GM12878 (cell line): ENCODE measurements around the gene NRM. TPM values are rescaled to one million over a fixed set of nuclear protein-coding genes. Genes with fewer than 3 reads are reported as not detected.

Experiments
- BCLAF1 ChIP-seq: fragments of 450-650 bp; IDR thresholded peaks from 2 replicates; pipeline ENCODE4 v1.6.1; 2017; ENCODE audit warnings: antibody characterized with exemption, mild to moderate bottlenecking, moderate library complexity
- CBX5 ChIP-seq: sonication (generic); IDR thresholded peaks from 2 replicates; pipeline ENCODE4 v1.6.1; 2016; ENCODE audit warnings: low read depth, moderate library complexity, mild to moderate bottlenecking, inconsistent platforms
- CHD1 ChIP-seq: IDR thresholded peaks from 2 replicates; pipeline ENCODE4 v1.6.1; 2012; ENCODE audit warnings: low read depth, low read length, improper control_type of control experiment
- DPF2 ChIP-seq: fragments of 450-650 bp; IDR thresholded peaks from 2 replicates; pipeline ENCODE4 v1.6.1; 2017; ENCODE audit warnings: mild to moderate bottlenecking
- EP300 ChIP-seq, 2 experiments: fragments of 150-350 bp in 1 of 2; IDR thresholded peaks; 2 replicates each; pipeline ENCODE4 v1.6.1; 2011 to 2012; ENCODE audit warnings: low read depth in 2 of 2, low read length in 2 of 2, borderline replicate concordance in 1 of 2, improper control_type of control experiment in 1 of 2, inconsistent platforms in 1 of 2; ENCODE audit not compliant: control insufficient read depth in 1 of 2
- ESRRA ChIP-seq: IDR thresholded peaks from 2 replicates; pipeline ENCODE4 v1.6.1; 2012; ENCODE audit warnings: mild to moderate bottlenecking, low read length, improper control_type of control experiment
- HDGF ChIP-seq: fragments of 450-650 bp; IDR thresholded peaks from 2 replicates; pipeline ENCODE4 v1.6.1; 2016; ENCODE audit warnings: antibody characterized with exemption
- LARP7 ChIP-seq: fragments of 450-650 bp; IDR thresholded peaks from 2 replicates; pipeline ENCODE4 v1.6.1; 2017; ENCODE audit warnings: mild to moderate bottlenecking
- MEF2A ChIP-seq: IDR thresholded peaks from 2 replicates; pipeline ENCODE4 v1.6.1; 2011; ENCODE audit warnings: low read depth, mild to moderate bottlenecking, low read length, moderate library complexity; ENCODE audit not compliant: insufficient read depth
- NFYA ChIP-seq: IDR thresholded peaks from 2 replicates; pipeline ENCODE4 v1.6.1; 2011; ENCODE audit warnings: low read depth, mild to moderate bottlenecking, low read length, improper control_type of control experiment, borderline replicate concordance
- POLR2AphosphoS5 ChIP-seq: IDR thresholded peaks from 2 replicates; pipeline ENCODE4 v1.6.1; 2011; ENCODE audit warnings: mild to moderate bottlenecking, low read length, inconsistent platforms
- SMAD1 ChIP-seq: fragments of 450-650 bp; IDR thresholded peaks from 2 replicates; pipeline ENCODE4 v1.6.1; 2018; ENCODE audit warnings: mild to moderate bottlenecking, low read depth; ENCODE audit not compliant: partially characterized antibody
- SMC3 ChIP-seq: IDR thresholded peaks from 2 replicates; pipeline ENCODE4 v1.6.1; 2011; ENCODE audit warnings: low read length, improper control_type of control experiment, borderline replicate concordance
- USF1 ChIP-seq: IDR thresholded peaks from 2 replicates; pipeline ENCODE4 v1.6.1; 2011; ENCODE audit warnings: borderline replicate concordance, low read depth, mild to moderate bottlenecking, moderate library complexity, mixed read lengths, low read length; ENCODE audit not compliant: insufficient read depth; ENCODE audit errors: extremely low read length
- ZBTB4 ChIP-seq: fragments of 450-650 bp; formaldehyde crosslinking; IDR thresholded peaks from 2 replicates; pipeline ENCODE4 v1.4.0; 2022; ENCODE audit warnings: mild to moderate bottlenecking, moderate library complexity
- ZBTB40 ChIP-seq: fragments of 450-650 bp; IDR thresholded peaks from 2 replicates; pipeline ENCODE4 v1.6.1; 2016; ENCODE audit warnings: mild to moderate bottlenecking, moderate library complexity, borderline replicate concordance
- ZNF622 ChIP-seq: fragments of 450-650 bp; IDR thresholded peaks from 2 replicates; pipeline ENCODE4 v1.6.1; 2017; ENCODE audit warnings: mild to moderate bottlenecking, inconsistent platforms
- polyA plus RNA-seq, 11 experiments: library from polyadenylated mRNA; depleted of rRNA in 4 of 11; unstranded in 6 of 11; stranded (reverse) in 5 of 11; fragments of >200 nt; fragmentation: Nextera tagmentation in 4 of 11; fragmentation: Illumina TruSeq in 1 of 11; extraction: Ambion mirVana in 4 of 11; extraction: Trizol in 1 of 11; gene quantifications; 1 replicate in 1 of 11; 2 replicates in 10 of 11; pipeline versions ENCODE4 v1.2.1 to v1.2.3, GENCODE V29; 2011 to 2016; ENCODE audit warnings: inconsistent platforms in 2 of 11, missing spikeins in 2 of 11, low read depth in 1 of 11
- total RNA-seq, 4 experiments: library from RNA; depleted of rRNA in 3 of 4; stranded (reverse); fragments of >200 nt in 3 of 4; fragmentation: Illumina TruSeq in 1 of 4; extraction: Trizol in 1 of 4; gene quantifications; 2 replicates each; pipeline versions ENCODE4 v1.2.1 to v1.2.3, GENCODE V29; 2013 to 2021

The NRM gene
- total and polyA plus RNA-seq, 10 of the 15 experiments (the other 5 are each of a cell fraction or from before 2014, with no cell fraction given), result 15.4 to 46.7 (median 29.0) TPM

GRCh38 chr6:30672445-30673253 is 18.1 kb downstream of the NRM start, which contains the start of gene DHX16 (continued):
- TF ChIP-seq LARP7, result peak; percentile 71; the same call in 1 of the 2 replicates
- no peak for TF ChIP-seq EP300 (IDR thresholded peaks at IDR 0.05; ENCODE audit: borderline replicate concordance in 1 of 2, control insufficient read depth in 1 of 2, low read depth in 2 of 2, low read length in 2 of 2)
- TF ChIP-seq ESRRA, result no peak
- TF ChIP-seq CHD1, result no peak
- no peak for TF ChIP-seq USF1
- no peak for TF ChIP-seq DPF2
- no peak for TF ChIP-seq ZBTB4 (CRISPR knock-in tag)
- no peak for TF ChIP-seq BCLAF1
- peak; percentile 73; the same call in 1 of the 2 replicates for TF ChIP-seq ZBTB40
- 0 out of 2 replicates have a peak, but pooled peaks have one; percentile 25 for TF ChIP-seq MEF2A
- no peak for TF ChIP-seq HDGF
- TF ChIP-seq CBX5, result 0 out of 2 replicates have a peak, but pooled peaks have one; percentile 39
- TF ChIP-seq SMAD1, result no peak
- peak; percentile 64; the same call in 1 of the 2 replicates for TF ChIP-seq SMC3
- no peak for TF ChIP-seq NFYA
- TF ChIP-seq ZNF622, result no peak
- peak; percentile 74 for TF ChIP-seq POLR2AphosphoS5
